ENCODE data around the gene STXBP6. TPM values are rescaled to one million over a fixed set of nuclear protein-coding genes. Genes with fewer than 3 reads are reported as not detected.
A peak's percentile ranks its signal among the peaks of the same experiment; 100 is the strongest.

The STXBP6 gene
- total RNA-seq, 1 donor from 2014 or later, result 0.51 TPM

DNA sequence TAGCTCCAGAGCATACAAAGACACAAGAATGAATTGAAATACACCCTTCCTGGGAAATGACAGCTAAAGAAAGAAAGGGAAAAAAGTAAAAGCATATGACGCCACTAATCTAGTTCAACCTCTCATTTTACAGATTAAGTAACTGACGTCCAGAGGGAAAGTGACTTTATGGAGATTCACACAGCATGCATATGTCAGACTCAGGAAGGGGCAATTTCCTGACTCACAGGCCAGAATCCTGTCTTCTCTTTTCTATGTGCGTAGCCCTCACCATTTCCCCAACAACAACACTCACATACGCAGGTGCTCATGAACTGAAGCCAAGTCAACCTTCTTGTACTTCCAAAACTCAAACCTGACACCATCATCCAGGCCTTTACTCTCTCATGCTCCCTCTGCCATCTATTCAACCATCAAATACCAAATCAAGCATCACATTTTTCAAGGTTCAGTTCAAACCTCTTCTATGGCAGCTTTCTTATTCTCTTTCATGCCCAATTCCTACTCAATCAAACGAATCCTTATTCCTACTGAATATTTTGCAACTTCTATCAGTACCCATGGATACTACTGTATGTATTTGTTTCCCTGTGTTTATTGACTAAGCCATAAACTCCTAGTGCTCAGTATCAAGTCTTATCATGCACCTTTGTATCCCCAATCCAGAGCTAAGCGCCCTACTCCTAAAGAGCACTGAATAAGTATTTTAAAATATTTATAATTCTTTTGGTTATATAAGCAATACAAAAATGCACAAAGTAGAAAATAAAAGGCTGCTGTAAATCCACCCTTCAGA is 52.8 kb downstream of the STXBP6 start:
- Mint-ChIP-seq H3K9me3 (ENCODE audit: unreplicated experiment) (no peaks in the 10 kb centered on the region), H3K4me1 (ENCODE audit: unreplicated experiment) (peaks cover 7% of the 10 kb centered on the region), H3K4me3 (ENCODE audit: unreplicated experiment) (no peak overlapping the region), H3K27ac (ENCODE audit: unreplicated experiment) (peak overlapping the region; percentile 5), H3K27me3 (ENCODE audit: unreplicated experiment) (no peaks in the 10 kb centered on the region), H3K36me3 (ENCODE audit: low read depth, unreplicated experiment) (no peaks in the 10 kb centered on the region)
- TF ChIP-seq, protein P1, sequence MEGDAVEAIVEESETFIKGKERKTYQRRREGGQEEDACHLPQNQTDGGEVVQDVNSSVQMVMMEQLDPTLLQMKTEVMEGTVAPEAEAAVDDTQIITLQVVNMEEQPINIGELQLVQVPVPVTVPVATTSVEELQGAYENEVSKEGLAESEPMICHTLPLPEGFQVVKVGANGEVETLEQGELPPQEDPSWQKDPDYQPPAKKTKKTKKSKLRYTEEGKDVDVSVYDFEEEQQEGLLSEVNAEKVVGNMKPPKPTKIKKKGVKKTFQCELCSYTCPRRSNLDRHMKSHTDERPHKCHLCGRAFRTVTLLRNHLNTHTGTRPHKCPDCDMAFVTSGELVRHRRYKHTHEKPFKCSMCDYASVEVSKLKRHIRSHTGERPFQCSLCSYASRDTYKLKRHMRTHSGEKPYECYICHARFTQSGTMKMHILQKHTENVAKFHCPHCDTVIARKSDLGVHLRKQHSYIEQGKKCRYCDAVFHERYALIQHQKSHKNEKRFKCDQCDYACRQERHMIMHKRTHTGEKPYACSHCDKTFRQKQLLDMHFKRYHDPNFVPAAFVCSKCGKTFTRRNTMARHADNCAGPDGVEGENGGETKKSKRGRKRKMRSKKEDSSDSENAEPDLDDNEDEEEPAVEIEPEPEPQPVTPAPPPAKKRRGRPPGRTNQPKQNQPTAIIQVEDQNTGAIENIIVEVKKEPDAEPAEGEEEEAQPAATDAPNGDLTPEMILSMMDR (IDR thresholded peaks at IDR 0.05; ENCODE audit: unreplicated experiment), result no peak
- no peak for DNase-seq (ENCODE audit: low spot score)

DNA sequence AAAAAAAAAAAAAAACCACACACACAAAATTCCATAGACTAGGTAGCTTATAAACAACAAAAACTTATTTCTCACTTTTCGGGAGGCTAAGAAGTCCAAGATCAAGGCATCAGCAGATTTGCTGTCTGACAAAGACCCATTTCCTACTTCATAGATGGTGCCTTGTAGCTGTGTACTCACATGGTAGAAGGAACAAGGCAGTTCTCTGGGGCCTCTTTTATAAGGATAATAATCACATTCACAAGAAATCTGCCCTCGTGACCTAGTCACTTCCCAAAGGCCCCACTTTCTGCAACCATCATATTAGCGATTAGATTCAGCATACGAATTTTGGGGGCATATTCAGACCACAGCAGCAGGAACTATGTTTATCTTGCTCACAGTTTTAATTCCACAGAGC is 54.9 kb downstream of the STXBP6 start:
- Mint-ChIP-seq H3K9me3 (ENCODE audit: unreplicated experiment) (no peaks in the 10 kb centered on the region), H3K36me3 (ENCODE audit: low read depth, unreplicated experiment) (no peaks in the 10 kb centered on the region), H3K27me3 (ENCODE audit: unreplicated experiment) (no peaks in the 10 kb centered on the region), H3K27ac (ENCODE audit: unreplicated experiment) (no peak overlapping the region), H3K4me1 (ENCODE audit: unreplicated experiment) (peaks cover 8% of the 10 kb centered on the region), H3K4me3 (ENCODE audit: unreplicated experiment) (no peak overlapping the region)
- DNase-seq (ENCODE audit: low spot score), result no peak
- TF ChIP-seq, protein P1 (IDR thresholded peaks at IDR 0.05; ENCODE audit: unreplicated experiment), result no peak

- Mint-ChIP-seq H3K36me3 (ENCODE audit: low read depth, unreplicated experiment) (no peaks in the 10 kb centered on the region), H3K27ac (ENCODE audit: unreplicated experiment) (no peak overlapping the region), H3K9me3 (ENCODE audit: unreplicated experiment) (no peaks in the 10 kb centered on the region), H3K27me3 (ENCODE audit: unreplicated experiment) (no peaks in the 10 kb centered on the region), H3K4me1 (ENCODE audit: unreplicated experiment) (peaks cover 12% of the 10 kb centered on the region), H3K4me3 (ENCODE audit: unreplicated experiment) (no peak overlapping the region)
- no peak for DNase-seq (ENCODE audit: low spot score)
- TF ChIP-seq, protein P1 (IDR thresholded peaks at IDR 0.05; ENCODE audit: unreplicated experiment), result no peak
Observed at GRCh38 chr14:24993631-24994030, 56.3 kb downstream of the STXBP6 start.

GRCh38 chr14:24992624-24993360 is 57.2 kb downstream of the STXBP6 start:
- Mint-ChIP-seq H3K27me3 (ENCODE audit: unreplicated experiment) (no peaks in the 10 kb centered on the region), H3K27ac (ENCODE audit: unreplicated experiment) (no peak overlapping the region), H3K4me3 (ENCODE audit: unreplicated experiment) (no peak overlapping the region), H3K4me1 (ENCODE audit: unreplicated experiment) (peaks cover 12% of the 10 kb centered on the region), H3K36me3 (ENCODE audit: low read depth, unreplicated experiment) (no peaks in the 10 kb centered on the region), H3K9me3 (ENCODE audit: unreplicated experiment) (no peaks in the 10 kb centered on the region)
- no peak for DNase-seq (ENCODE audit: low spot score)
- TF ChIP-seq, protein P1 (IDR thresholded peaks at IDR 0.05; ENCODE audit: unreplicated experiment), result no peak

DNA sequence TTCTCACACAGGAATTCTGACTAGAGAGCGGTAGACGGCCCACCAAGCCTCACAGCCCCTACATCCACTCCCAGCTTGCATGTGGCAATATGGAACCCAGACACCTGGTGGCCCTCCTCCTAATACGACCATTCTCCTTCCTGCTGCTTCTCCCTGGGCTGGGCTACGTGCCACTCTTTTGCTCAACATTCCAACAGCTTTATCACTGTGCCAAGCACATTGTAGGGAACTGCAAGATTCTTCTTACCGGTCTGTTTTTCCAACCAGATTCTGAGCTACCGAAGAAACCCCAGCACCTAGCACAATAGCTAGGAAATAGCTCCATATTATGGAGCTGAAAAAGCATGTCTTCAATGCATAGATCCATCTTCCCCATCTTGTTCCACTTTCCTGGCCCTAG is 58.1 kb downstream of the STXBP6 start:
- no peak overlapping the region for H3K4me3 Mint-ChIP-seq (ENCODE audit: unreplicated experiment)
- H3K4me1 Mint-ChIP-seq (ENCODE audit: unreplicated experiment), result peaks cover 7% of the 10 kb centered on the region

More for the DNA sequence above, 58.1 kb downstream of the STXBP6 start:
- no peak for DNase-seq (ENCODE audit: low spot score)
- no peak overlapping the region for H3K27ac Mint-ChIP-seq (ENCODE audit: unreplicated experiment)
- no peaks in the 10 kb centered on the region for H3K36me3 Mint-ChIP-seq (ENCODE audit: low read depth, unreplicated experiment)
- H3K9me3 Mint-ChIP-seq (ENCODE audit: unreplicated experiment), result no peaks in the 10 kb centered on the region
- H3K27me3 Mint-ChIP-seq (ENCODE audit: unreplicated experiment), result peaks cover 2% of the 10 kb centered on the region
- TF ChIP-seq, protein P1 (IDR thresholded peaks at IDR 0.05; ENCODE audit: unreplicated experiment), result no peak

All from endothelial cell (in vitro differentiated cells).